KMS-11 (cell line): ENCODE measurements around the gene OR2L8.

Experiments used
- H2AFZ ChIP-seq: fragments of 200-600 bp; sonication (generic); 2 replicates; pipeline ENCODE4 v1.6.1; 2016; ENCODE audit warnings: antibody characterized with exemption, mixed run types, low read depth
- H3K27ac ChIP-seq: fragments of 200-600 bp; sonication (generic); 2 replicates; pipeline ENCODE4 v1.6.1; 2016; ENCODE audit warnings: mild to moderate bottlenecking, mixed run types
- H3K27me3 ChIP-seq: fragments of 200-600 bp; sonication (generic); 2 replicates; pipeline ENCODE4 v1.6.1; 2017; ENCODE audit warnings: mild to moderate bottlenecking, low read depth, mixed run types, moderate library complexity; ENCODE audit not compliant: insufficient read depth
- H3K36me3 ChIP-seq: fragments of 200-600 bp; sonication (generic); 2 replicates; pipeline ENCODE4 v1.6.1; 2017; ENCODE audit warnings: mild to moderate bottlenecking, mixed run types; ENCODE audit not compliant: insufficient read depth
- H3K4me1 ChIP-seq: fragments of 200-600 bp; sonication (generic); 2 replicates; pipeline ENCODE4 v1.6.1; 2016; ENCODE audit warnings: mild to moderate bottlenecking, low read depth, mixed run types; ENCODE audit not compliant: poor library complexity, severe bottlenecking
- H3K4me2 ChIP-seq: fragments of 200-600 bp; sonication (generic); 2 replicates; pipeline ENCODE4 v1.7.0; 2016; ENCODE audit warnings: mild to moderate bottlenecking, mixed run types
- H3K4me3 ChIP-seq: fragments of 200-600 bp; sonication (generic); IDR thresholded peaks from 2 replicates; pipeline ENCODE4 v1.6.1; 2017; ENCODE audit warnings: low read depth, low read length, mixed read lengths; ENCODE audit not compliant: insufficient read depth
- H3K79me2 ChIP-seq: fragments of 200-600 bp; sonication (generic); 2 replicates; pipeline ENCODE4 v1.6.1; 2016; ENCODE audit warnings: low read depth, mixed run types; ENCODE audit not compliant: insufficient read depth
- H3K9ac ChIP-seq: fragments of 200-600 bp; sonication (generic); 2 replicates; pipeline ENCODE4 v1.6.1; 2016; ENCODE audit warnings: mild to moderate bottlenecking, mixed run types
- H4K20me1 ChIP-seq: fragments of 200-600 bp; sonication (generic); 2 replicates; pipeline ENCODE4 v1.6.1; 2016; ENCODE audit warnings: mild to moderate bottlenecking, mixed run types; ENCODE audit not compliant: insufficient read depth
- TF ChIP-seq, protein P1 (sequence below): fragments of 200-600 bp; sonication (generic); conservative IDR thresholded peaks from 2 replicates; pipeline ENCODE4 v1.6.1; 2017; ENCODE audit warnings: low read depth, mild to moderate bottlenecking, antibody characterized with exemption, low read length, moderate library complexity, mixed read lengths

OR2L8 gene

DNA sequence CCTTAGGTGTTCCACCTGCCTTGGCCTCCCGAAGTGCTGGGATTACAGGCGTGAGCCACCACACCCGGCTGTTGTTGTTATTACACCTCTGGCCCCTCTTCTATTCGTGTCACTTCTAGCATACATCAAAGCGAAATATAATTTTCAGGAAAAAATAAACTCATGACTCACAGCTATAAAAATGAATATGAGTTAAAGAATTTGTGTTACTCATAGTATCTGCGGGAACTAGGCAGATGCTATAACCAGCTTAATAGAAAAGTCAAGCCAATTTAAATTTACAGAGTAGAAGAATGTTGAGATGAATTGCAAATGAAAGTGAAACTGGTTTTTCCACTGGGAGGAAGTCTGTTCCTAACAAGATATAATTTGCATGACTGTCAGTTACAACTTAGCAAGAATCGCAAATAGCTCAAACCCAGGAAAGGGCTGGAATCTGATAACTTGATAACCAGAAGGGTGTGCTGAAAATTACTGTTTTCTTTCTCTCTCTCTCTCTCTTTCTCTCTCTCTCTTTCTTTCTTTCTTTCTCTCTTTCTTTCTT is 42.1 kb upstream of the OR2L8 start:
- H3K27me3 ChIP-seq: no peaks in the 10 kb centered on the region
- no peak overlapping the region for H3K27ac ChIP-seq
- no peaks in the 10 kb centered on the region for H3K4me1 ChIP-seq
- TF ChIP-seq, protein P1, sequence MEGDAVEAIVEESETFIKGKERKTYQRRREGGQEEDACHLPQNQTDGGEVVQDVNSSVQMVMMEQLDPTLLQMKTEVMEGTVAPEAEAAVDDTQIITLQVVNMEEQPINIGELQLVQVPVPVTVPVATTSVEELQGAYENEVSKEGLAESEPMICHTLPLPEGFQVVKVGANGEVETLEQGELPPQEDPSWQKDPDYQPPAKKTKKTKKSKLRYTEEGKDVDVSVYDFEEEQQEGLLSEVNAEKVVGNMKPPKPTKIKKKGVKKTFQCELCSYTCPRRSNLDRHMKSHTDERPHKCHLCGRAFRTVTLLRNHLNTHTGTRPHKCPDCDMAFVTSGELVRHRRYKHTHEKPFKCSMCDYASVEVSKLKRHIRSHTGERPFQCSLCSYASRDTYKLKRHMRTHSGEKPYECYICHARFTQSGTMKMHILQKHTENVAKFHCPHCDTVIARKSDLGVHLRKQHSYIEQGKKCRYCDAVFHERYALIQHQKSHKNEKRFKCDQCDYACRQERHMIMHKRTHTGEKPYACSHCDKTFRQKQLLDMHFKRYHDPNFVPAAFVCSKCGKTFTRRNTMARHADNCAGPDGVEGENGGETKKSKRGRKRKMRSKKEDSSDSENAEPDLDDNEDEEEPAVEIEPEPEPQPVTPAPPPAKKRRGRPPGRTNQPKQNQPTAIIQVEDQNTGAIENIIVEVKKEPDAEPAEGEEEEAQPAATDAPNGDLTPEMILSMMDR: no peak
- H4K20me1 ChIP-seq: no peaks in the 10 kb centered on the region
- no peak overlapping the region for H3K4me3 ChIP-seq
- H3K9ac ChIP-seq: no peak overlapping the region
- H3K36me3 ChIP-seq: no peaks in the 10 kb centered on the region
- H3K4me2 ChIP-seq: no peak overlapping the region
- H2AFZ ChIP-seq: no peak overlapping the region
- no peaks in the 10 kb centered on the region for H3K79me2 ChIP-seq

DNA sequence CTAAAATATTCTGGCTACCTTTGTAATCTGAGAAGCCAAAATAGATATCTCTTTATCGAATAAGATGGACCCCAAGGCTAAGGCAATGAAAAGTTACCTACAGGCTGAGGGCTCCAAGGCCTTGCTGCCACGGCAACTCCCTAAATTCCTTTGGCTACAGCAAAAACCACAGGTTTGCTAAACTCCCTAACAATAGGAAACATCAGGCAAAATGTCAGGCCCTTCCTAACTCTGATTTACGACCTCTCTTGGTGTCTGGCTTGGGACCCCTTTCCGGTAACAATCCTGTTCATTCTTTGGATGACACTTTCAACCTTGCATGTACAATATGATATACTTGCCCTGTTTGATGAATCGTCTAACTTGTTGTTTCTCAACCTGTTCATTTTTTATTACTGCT is 39.9 kb upstream of the OR2L8 start:
- H3K9ac ChIP-seq: no peak overlapping the region
- TF ChIP-seq, protein P1: no peak
- H2AFZ ChIP-seq: no peak overlapping the region
- no peaks in the 10 kb centered on the region for H3K4me1 ChIP-seq
- H3K4me2 ChIP-seq: no peak overlapping the region
- no peaks in the 10 kb centered on the region for H3K27me3 ChIP-seq
- H3K27ac ChIP-seq: no peak overlapping the region
- no peaks in the 10 kb centered on the region for H4K20me1 ChIP-seq
- H3K36me3 ChIP-seq: no peaks in the 10 kb centered on the region
- H3K79me2 ChIP-seq: no peaks in the 10 kb centered on the region
- no peak overlapping the region for H3K4me3 ChIP-seq

DNA sequence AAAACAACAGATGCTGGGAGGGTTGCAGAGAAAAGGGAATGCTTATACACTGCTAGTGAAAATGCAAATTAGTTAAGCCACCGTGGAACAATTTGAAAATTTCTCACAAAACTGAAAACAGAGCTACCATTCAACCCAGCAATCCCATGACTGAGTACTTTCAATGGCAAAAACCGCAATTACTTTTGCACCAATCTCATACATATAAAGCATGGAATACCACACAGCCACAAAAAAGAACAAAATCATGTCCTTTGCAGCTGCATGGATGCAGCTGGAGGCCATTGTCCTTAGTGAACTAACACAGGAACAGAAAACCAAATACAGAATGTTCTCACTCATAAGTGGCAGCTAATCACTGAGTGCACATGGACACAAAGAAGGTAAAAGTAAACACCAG is 34.9 kb upstream of the OR2L8 start:
- Histone ChIP-seq H3K27ac (no peak overlapping the region), H3K4me1 (no peaks in the 10 kb centered on the region), H3K27me3 (no peaks in the 10 kb centered on the region), H3K36me3 (no peaks in the 10 kb centered on the region), H3K9ac (no peak overlapping the region), H4K20me1 (no peaks in the 10 kb centered on the region), H3K4me2 (no peak overlapping the region), H2AFZ (no peak overlapping the region), H3K79me2 (no peaks in the 10 kb centered on the region), H3K4me3 (no peak overlapping the region)
- TF ChIP-seq, protein P1: no peak

DNA sequence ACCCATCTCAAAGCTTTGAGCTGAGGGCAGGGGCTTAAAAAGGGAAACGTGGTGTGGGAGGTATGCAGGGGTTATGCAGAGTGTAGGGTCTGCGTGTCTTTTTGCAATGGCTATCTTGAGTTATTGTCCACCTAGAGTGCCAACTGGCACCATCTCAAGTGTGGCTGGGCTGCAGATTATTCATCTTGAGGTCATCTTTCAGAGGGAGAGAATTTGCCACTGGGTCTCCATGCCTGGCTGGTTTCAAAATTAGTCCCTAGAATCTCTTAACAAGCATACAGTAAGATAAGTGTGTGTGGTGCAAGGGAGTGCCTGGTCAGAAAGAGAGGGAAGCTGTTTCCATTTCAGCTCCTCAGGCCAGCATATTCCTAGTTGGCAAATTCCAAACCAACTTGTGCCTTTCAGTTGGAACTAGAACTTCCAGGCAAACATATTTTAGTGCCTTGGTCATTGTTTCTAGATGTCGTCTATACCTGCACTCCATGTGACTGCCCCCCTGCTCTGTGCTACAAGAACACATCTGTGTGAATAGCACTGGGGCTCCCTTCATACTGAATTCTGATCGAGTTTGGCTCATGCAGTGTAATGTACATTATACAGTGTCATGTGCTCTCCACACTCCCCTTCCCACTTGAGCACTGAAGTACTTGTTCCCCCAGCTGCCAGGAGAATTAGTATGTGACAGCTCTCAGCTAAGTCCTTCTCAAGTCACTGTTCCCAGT is 33.6 kb upstream of the OR2L8 start:
- Histone ChIP-seq H3K27ac (no peak overlapping the region), H3K36me3 (no peaks in the 10 kb centered on the region), H3K4me2 (no peak overlapping the region), H2AFZ (no peak overlapping the region), H3K27me3 (no peaks in the 10 kb centered on the region), H3K4me3 (no peak overlapping the region), H3K9ac (no peak overlapping the region), H3K79me2 (no peaks in the 10 kb centered on the region), H4K20me1 (no peaks in the 10 kb centered on the region), H3K4me1 (no peaks in the 10 kb centered on the region)
- TF ChIP-seq, protein P1: no peak
